GM12878 (cell line): Measurements from ENCODE around the gene ACTG1. TPM values are rescaled to one million over a fixed set of nuclear protein-coding genes. Genes with fewer than 3 reads are reported as not detected.

ENCODE experiments used
- ATAC-seq: fragments of 200-7000 bp; cut with Tn5 transposase; 3 replicates; pipeline ENCODE4 v1.9.1; 2020; ENCODE audit warnings: mild to moderate bottlenecking, moderate library complexity
- BruUV-seq: library from RNA; stranded (reverse); fragments of 400-500 nt; replicated peaks from 2 replicates; lab custom pipeline; 2021; lab: Mats Ljungman, UMichigan
- CTCF ChIA-PET: fragments of 300-600 bp; sonication (Branson Sonifier 250); formaldehyde crosslinking; extraction: SDS; loops from one replicate; lab custom pipeline; 2021; ENCODE audit warnings: inconsistent platforms; lab: Yijun Ruan, JAX
- POLR2A ChIA-PET: fragments of 350-600 bp; formaldehyde crosslinking; extraction: SDS; loops from one replicate; lab custom pipeline; 2021; ENCODE audit warnings: inconsistent platforms; lab: Charles Lee
- RAD21 ChIA-PET: fragments of 300-600 bp; sonication (Branson Sonifier 250); formaldehyde crosslinking; loops from one replicate; lab custom pipeline; 2023; ENCODE audit warnings: antibody characterized with exemption; ENCODE audit not compliant: unreplicated experiment; lab: Charles Lee
- SMC1A ChIA-PET: fragments of 300-600 bp; sonication (Branson Sonifier 250); formaldehyde crosslinking; loops from one replicate; lab custom pipeline; 2023; ENCODE audit not compliant: unreplicated experiment, uncharacterized antibody; lab: Charles Lee
- DNase-seq: peaks from one replicate; pipeline ENCODE4 v3.0.0-alpha.2; 2011; ENCODE audit warnings: low read depth, low spot score
- FAIRE-seq: peaks from 3 replicates; lab custom pipeline; 2011; peaks lifted over from hg19 to GRCh38; lab: Jason Lieb, UNC
- H2AFZ ChIP-seq: 2 replicates; pipeline ENCODE4 v1.6.0; 2011; ENCODE audit warnings: low read depth, low read length, control low read depth; ENCODE audit not compliant: control insufficient read depth
- H3K27ac ChIP-seq: 2 replicates; pipeline ENCODE4 v1.5.1; 2011; ENCODE audit warnings: control low read depth; ENCODE audit not compliant: control insufficient read depth, insufficient read depth
- H3K27me3 ChIP-seq, 2 experiments: replicated peaks in 1 of 2; 2 replicates each; pipeline versions ENCODE4 v1.6.0 to v1.6.1; 2011; ENCODE audit warnings: low read length in 1 of 2; ENCODE audit not compliant: control insufficient read depth in 2 of 2, insufficient read depth in 2 of 2
- H3K36me3 ChIP-seq, 2 experiments: 2 replicates each; pipeline ENCODE4 v1.5.1; 2011; ENCODE audit warnings: low read length in 1 of 2; ENCODE audit not compliant: control insufficient read depth in 2 of 2, insufficient read depth in 2 of 2
- H3K4me1 ChIP-seq: 2 replicates; pipeline ENCODE4 v1.6.1; 2011; ENCODE audit warnings: mild to moderate bottlenecking, low read length, moderate library complexity, mixed read lengths; ENCODE audit not compliant: control insufficient read depth, insufficient read depth
- H3K4me2 ChIP-seq: 2 replicates; pipeline ENCODE4 v1.6.0; 2011; ENCODE audit warnings: control low read depth; ENCODE audit not compliant: control insufficient read depth, insufficient read depth
- H3K4me3 ChIP-seq: fragments of 200-600 bp; sonication (generic); 2 replicates; pipeline ENCODE4 v1.5.1; 2016
- H3K79me2 ChIP-seq: 2 replicates; pipeline ENCODE4 v1.6.0; 2011; ENCODE audit warnings: low read length; ENCODE audit not compliant: control insufficient read depth, insufficient read depth
- H3K9ac ChIP-seq: 2 replicates; pipeline ENCODE4 v1.8.0; 2011; ENCODE audit warnings: low read length, control low read depth, mixed read lengths; ENCODE audit not compliant: control insufficient read depth, insufficient read depth
- H3K9me3 ChIP-seq: replicated peaks from 3 replicates; pipeline ENCODE4 v1.5.1; 2011; ENCODE audit warnings: mild to moderate bottlenecking, low read length; ENCODE audit not compliant: control insufficient read depth, insufficient read depth
- H4K20me1 ChIP-seq: 2 replicates; pipeline ENCODE4 v1.6.0; 2011; ENCODE audit not compliant: control insufficient read depth, insufficient read depth
- CREB1 ChIP-seq: IDR thresholded peaks from 2 replicates; pipeline ENCODE4 v1.6.1; 2012; ENCODE audit warnings: low read depth, mild to moderate bottlenecking, inconsistent platforms
- HCFC1 ChIP-seq: fragments of 150-350 bp; IDR thresholded peaks from 2 replicates; pipeline ENCODE4 v1.6.1; 2014; ENCODE audit warnings: low read length
- JUND ChIP-seq: IDR thresholded peaks from 2 replicates; pipeline ENCODE4 v1.6.1; 2012; ENCODE audit warnings: low read depth, mild to moderate bottlenecking, low read length, improper control_type of control experiment, moderate library complexity
- NR2C2 ChIP-seq: IDR thresholded peaks from 2 replicates; pipeline ENCODE4 v1.6.1; 2011; ENCODE audit warnings: borderline replicate concordance, low read depth; ENCODE audit not compliant: control insufficient read depth, insufficient read length
- STAT1 ChIP-seq: fragments of 450-650 bp; conservative IDR thresholded peaks from 2 replicates; pipeline ENCODE4 v1.6.1; 2014; ENCODE audit warnings: antibody characterized with exemption, mild to moderate bottlenecking
- TARDBP ChIP-seq: IDR thresholded peaks from 2 replicates; pipeline ENCODE4 v1.6.1; 2016; ENCODE audit warnings: borderline replicate concordance
- ZNF207 ChIP-seq: fragments of 450-650 bp; IDR thresholded peaks from 2 replicates; pipeline ENCODE4 v1.6.1; 2014; ENCODE audit warnings: antibody characterized with exemption, mild to moderate bottlenecking, borderline replicate concordance
- WGBS: methylation state at CpG from one replicate; pipeline ENCODE4 v1.1.6; 2016; ENCODE audit warnings: low lambda C conversion rate; ENCODE audit not compliant: insufficient replicate concordance, insufficient coverage; ENCODE audit errors: missing lambda C conversion rate; 5-methylcytosine and 5-hydroxymethylcytosine counted together
- in situ Hi-C: fragments of 300-500 bp; cut with MboI; formaldehyde crosslinking; loops from 9 replicates; pipeline ENCODE4 v1.14.3; 2018; ENCODE audit warnings: mixed read lengths
- intact Hi-C: fragments of 100-400 bp; cut with micrococcal nuclease; formaldehyde crosslinking; loops from one replicate; pipeline ENCODE4 v1.14.2; 2022; ENCODE audit not compliant: unreplicated experiment
- polyA plus RNA-seq, 11 experiments: library from polyadenylated mRNA; depleted of rRNA in 4 of 11; unstranded in 6 of 11; stranded (reverse) in 5 of 11; fragments of >200 nt; fragmentation: Nextera tagmentation in 4 of 11; fragmentation: Illumina TruSeq in 1 of 11; extraction: Ambion mirVana in 4 of 11; extraction: Trizol in 1 of 11; gene quantifications; 1 replicate in 1 of 11; 2 replicates in 10 of 11; pipeline versions ENCODE4 v1.2.1 to v1.2.3, GENCODE V29; 2011 to 2016; ENCODE audit warnings: inconsistent platforms in 2 of 11, missing spikeins in 2 of 11, low read depth in 1 of 11
- total RNA-seq, 4 experiments: library from RNA; depleted of rRNA in 3 of 4; stranded (reverse); fragments of >200 nt in 3 of 4; fragmentation: Illumina TruSeq in 1 of 4; extraction: Trizol in 1 of 4; gene quantifications; 2 replicates each; pipeline versions ENCODE4 v1.2.1 to v1.2.3, GENCODE V29; 2013 to 2021

Gene ACTG1
- total and polyA plus RNA-seq, 10 of the 15 experiments (the other 5 are each of a cell fraction or from before 2014, with no cell fraction given) = 810 to 6,105 (median 3,650) TPM

DNA sequence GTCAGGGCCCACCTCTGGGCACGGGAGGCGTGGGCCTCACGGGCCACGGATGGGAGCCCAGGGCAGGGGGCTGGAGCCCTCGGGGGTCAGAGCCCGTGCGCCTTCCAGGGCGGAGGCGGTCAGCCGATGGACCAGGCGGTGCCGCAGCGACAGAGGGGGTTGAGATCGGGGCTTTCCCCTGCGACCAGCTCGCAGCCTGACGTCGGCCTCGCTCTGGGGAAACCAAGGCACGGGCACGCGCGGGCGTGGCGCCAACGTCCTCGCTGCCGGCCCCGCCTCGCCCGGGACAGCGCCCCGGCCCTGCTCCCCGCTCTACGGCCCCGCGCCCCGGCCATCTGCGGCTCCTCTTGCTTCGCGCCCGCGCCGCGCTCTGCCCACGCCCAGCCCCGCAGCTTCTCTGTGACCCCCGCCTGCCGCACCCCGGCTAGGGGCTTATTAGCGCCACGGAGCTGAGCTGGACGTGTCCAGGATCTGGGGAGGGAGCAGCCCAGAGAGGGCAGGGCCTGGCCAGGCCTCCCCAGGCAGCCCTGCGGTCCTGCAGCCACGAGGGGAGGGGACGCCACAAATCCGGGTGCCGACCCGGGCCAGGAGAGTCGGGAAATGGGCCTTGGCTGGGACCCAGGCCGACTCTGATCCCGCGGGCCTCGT is 13.5 kb downstream of the ACTG1 start:
- H4K20me1 ChIP-seq = no peaks in the 10 kb centered on the region
- ATAC-seq (no peak), FAIRE-seq (no peak), DNase-seq (no peak)
- H3K4me3 ChIP-seq = no peak overlapping the region
- H3K36me3 ChIP-seq = no peaks in the 10 kb centered on the region
- H3K9ac ChIP-seq = no peak overlapping the region
- H2AFZ ChIP-seq = no peak overlapping the region
- H3K27ac ChIP-seq = no peak overlapping the region
- RAD21 ChIA-PET = interaction anchor here (1.1 to 1.5 kb wide), 2 partner anchors 12 to 207 kb away, joined by 3 to 4 read pairs; no protein-coding TSS in a partner anchor
- no peaks in the 10 kb centered on the region for H3K4me1 ChIP-seq
- no peaks in the 10 kb centered on the region for H3K27me3 ChIP-seq
- SMC1A ChIA-PET = no interaction called here
- WGBS = 60% methylated on average over 23 of the region's 64 CpGs
- no peaks in the 10 kb centered on the region for H3K79me2 ChIP-seq
- intact Hi-C loops = no loop called here
- in situ Hi-C loops = loop anchor here (25.0 kb wide), 1 partner anchor 362 kb away; no protein-coding TSS in a partner anchor
- BruUV-seq = no TSS peak
- H3K4me2 ChIP-seq = no peak overlapping the region
- H3K9me3 ChIP-seq = no peaks in the 10 kb centered on the region; the same call in 2 of the 3 replicates
- POLR2A ChIA-PET = interaction anchor here (0.6 kb wide), 1 partner anchor 254 kb away, joined by 4 read pairs; no protein-coding TSS in a partner anchor
- CTCF ChIA-PET = no interaction called here
- TF ChIP-seq JUND (no peak), TARDBP (no peak), CREB1 (no peak), HCFC1 (no peak), ZNF207 (no peak), NR2C2 (no peak), STAT1 (no peak)
